Measurements from ENCODE around the gene GRIN2A. TPM values are rescaled to one million over a fixed set of nuclear protein-coding genes. Genes with fewer than 3 reads are reported as not detected.

Gene GRIN2A
- total RNA-seq, 4 donors from 2014 or later: 0.35 to 7.4 (median 1.5) TPM

- no peaks in the 10 kb centered on the region for H3K27me3 ChIP-seq
- DNase-seq: no peak
- no peak overlapping the region for H3K27ac ChIP-seq
- no peaks in the 10 kb centered on the region for H3K4me1 ChIP-seq
- no peaks in the 10 kb centered on the region for H3K9me3 ChIP-seq
- no peak overlapping the region for H3K4me3 ChIP-seq
- TF ChIP-seq CTCF (IDR thresholded peaks at IDR 0.05) (no peak), POLR2A (IDR thresholded peaks at IDR 0.05) (no peak)
- no peaks in the 10 kb centered on the region for H3K36me3 ChIP-seq
These were observed 341.2 kb downstream of the GRIN2A start for GRCh38 chr16:9840761-9841665.

GRCh38 chr16:9837481-9837880, 344.7 kb downstream of the GRIN2A start:
- Histone ChIP-seq H3K4me3 (no peak overlapping the region), H3K27me3 (no peaks in the 10 kb centered on the region), H3K27ac (no peak overlapping the region), H3K4me1 (no peaks in the 10 kb centered on the region), H3K9me3 (no peaks in the 10 kb centered on the region), H3K36me3 (no peaks in the 10 kb centered on the region)
- DNase-seq: no peak
- TF ChIP-seq POLR2A (IDR thresholded peaks at IDR 0.05) (no peak), CTCF (IDR thresholded peaks at IDR 0.05) (no peak)

GRCh38 chr16:9836118-9836736, 346.0 kb downstream of the GRIN2A start:
- Histone ChIP-seq H3K27me3 (no peaks in the 10 kb centered on the region), H3K36me3 (no peaks in the 10 kb centered on the region), H3K4me3 (no peak overlapping the region), H3K27ac (no peak overlapping the region), H3K9me3 (no peaks in the 10 kb centered on the region), H3K4me1 (no peaks in the 10 kb centered on the region)
- DNase-seq: no peak
- TF ChIP-seq CTCF (IDR thresholded peaks at IDR 0.05) (no peak), POLR2A (IDR thresholded peaks at IDR 0.05) (no peak)

- H3K27ac ChIP-seq: no peak overlapping the region
- no peaks in the 10 kb centered on the region for H3K9me3 ChIP-seq
- H3K4me3 ChIP-seq: no peak overlapping the region
- no peaks in the 10 kb centered on the region for H3K36me3 ChIP-seq
- DNase-seq: no peak
- no peaks in the 10 kb centered on the region for H3K4me1 ChIP-seq
- H3K27me3 ChIP-seq: no peaks in the 10 kb centered on the region
- TF ChIP-seq POLR2A (IDR thresholded peaks at IDR 0.05) (no peak), CTCF (IDR thresholded peaks at IDR 0.05) (no peak)
These were observed 355.0 kb downstream of the GRIN2A start for GRCh38 chr16:9827062-9827752.

- TF ChIP-seq CTCF (IDR thresholded peaks at IDR 0.05) (no peak), POLR2A (IDR thresholded peaks at IDR 0.05) (no peak)
- no peak for DNase-seq
- no peak overlapping the region for H3K4me3 ChIP-seq
These were observed 355.6 kb downstream of the GRIN2A start for GRCh38 chr16:9826656-9827055.

More at GRCh38 chr16:9826656-9827055, 355.6 kb downstream of the GRIN2A start:
- H3K27me3 ChIP-seq: no peaks in the 10 kb centered on the region
- H3K4me1 ChIP-seq: no peaks in the 10 kb centered on the region
- no peaks in the 10 kb centered on the region for H3K9me3 ChIP-seq
- H3K36me3 ChIP-seq: no peaks in the 10 kb centered on the region
- H3K27ac ChIP-seq: no peak overlapping the region

Measured in Peyer's patch (tissue), 4 donors.